Cerebellar nuclear complex (tissue), 1 donor: ENCODE results near the gene XAB2.
"Not testable (repeated sequence)": the region's sequence is repeated elsewhere in the genome, so short reads cannot be mapped to it uniquely, and the experiment has no call there.

Source experiments
- DNase-seq, 2 experiments: peaks; one replicate each; lab custom pipeline; 2025; lab: John Stamatoyannopoulos, UW

XAB2 gene

GRCh38 chr19:7648265-7649014 lies 19.1 kb upstream of the XAB2 start:
- no peak for DNase-seq

- no peak for DNase-seq
Observed at GRCh38 chr19:7647156-7647555, 17.8 kb upstream of the XAB2 start.

GRCh38 chr19:7646426-7646700 lies 17.0 kb upstream of the XAB2 start:
- DNase-seq: no peak

GRCh38 chr19:7645656-7646425 lies 16.5 kb upstream of the XAB2 start:
- no peak for DNase-seq

GRCh38 chr19:7645163-7645562 lies 15.8 kb upstream of the XAB2 start:
- DNase-seq: no peak

GRCh38 chr19:7644550-7644877 lies 15.2 kb upstream of the XAB2 start:
- DNase-seq: no peak

GRCh38 chr19:7643629-7644549 lies 14.5 kb upstream of the XAB2 start:
- DNase-seq: not testable (repeated sequence)

GRCh38 chr19:7643031-7643415 lies 13.7 kb upstream of the XAB2 start:
- no peak for DNase-seq

- DNase-seq: no peak
Observed at GRCh38 chr19:7642295-7643030, 13.1 kb upstream of the XAB2 start.

GRCh38 chr19:7641290-7642276 lies 12.2 kb upstream of the XAB2 start:
- DNase-seq: no peak

GRCh38 chr19:7640803-7641202 lies 11.5 kb upstream of the XAB2 start:
- no peak for DNase-seq

- no peak for DNase-seq
Observed at GRCh38 chr19:7639863-7640348, 10.6 kb upstream of the XAB2 start.

GRCh38 chr19:7638802-7639465 lies 9.6 kb upstream of the XAB2 start:
- DNase-seq: no peak

GRCh38 chr19:7637374-7638256 lies 8.3 kb upstream of the XAB2 start:
- no peak for DNase-seq

GRCh38 chr19:7636691-7637373 lies 7.5 kb upstream of the XAB2 start, which contains the start of gene STXBP2:
Gene STXBP2, plus strand, starts transcription at chr19:7637110. Its CDS starts 40 bp downstream, at chr19:7637150.
- no peak for DNase-seq

- DNase-seq: no peak
Observed at GRCh38 chr19:7636317-7636690, 7.0 kb upstream of the XAB2 start.

GRCh38 chr19:7635670-7636069 lies 6.3 kb upstream of the XAB2 start:
- DNase-seq: no peak

- DNase-seq: no peak
Observed at GRCh38 chr19:7633698-7634097, 4.4 kb upstream of the XAB2 start, which contains the start of gene PCP2. Gene PCP2, minus strand, starts transcription at chr19:7633719. Its CDS starts 262 bp downstream, at chr19:7633457.
